ENCODE data around the gene CNFN. TPM values are rescaled to one million over a fixed set of nuclear protein-coding genes. Genes with fewer than 3 reads are reported as not detected.

CNFN gene
- total and polyA plus RNA-seq, 10 of the 15 experiments (the other 5 are each of a cell fraction or from before 2014, with no cell fraction given): 0.60 TPM; not detected in 9

- Histone ChIP-seq H3K9me3 (replicated peaks; ENCODE audit: control insufficient read depth, insufficient read depth, low read length) (no peaks in the 10 kb centered on the region), H3K4me1 (ENCODE audit: control insufficient read depth, insufficient read depth, low read length) (0 out of 2 replicates have a peak, but pooled peaks cover 3% of the 10 kb centered on the region), H3K4me2 (ENCODE audit: control insufficient read depth, insufficient read depth) (no peak overlapping the region), H3K79me2 (ENCODE audit: control insufficient read depth, insufficient read depth, low read length) (no peaks in the 10 kb centered on the region), H4K20me1 (ENCODE audit: control insufficient read depth, insufficient read depth) (no peaks in the 10 kb centered on the region), H2AFZ (ENCODE audit: control insufficient read depth, low read depth, low read length) (no peak overlapping the region), H3K9ac (ENCODE audit: control insufficient read depth, insufficient read depth, low read length) (no peak overlapping the region), H3K4me3 (no peak overlapping the region), H3K27ac (ENCODE audit: control insufficient read depth, insufficient read depth) (no peak overlapping the region), H3K36me3 (ENCODE audit: control insufficient read depth in 2 of 2, insufficient read depth in 2 of 2, low read length in 1 of 2) (no peaks in the 10 kb centered on the region), H3K27me3 (replicated peaks in 1 of 2; ENCODE audit: control insufficient read depth in 2 of 2, insufficient read depth in 2 of 2, low read length in 1 of 2) (no peaks in the 10 kb centered on the region; a peak in 2 of 4 replicates)
- no peak for FAIRE-seq
- ChIA-PET RAD21 (ENCODE audit: unreplicated experiment) (interaction anchor here (0.6 to 1.2 kb wide), 2 partner anchors 62 to 187 kb away, joined by 3 read pairs; no protein-coding TSS in a partner anchor), CTCF (interaction anchor here (4.6 kb wide), 1 partner anchor 62 kb away, joined by 12 read pairs; no protein-coding TSS in a partner anchor), SMC1A (ENCODE audit: uncharacterized antibody, unreplicated experiment) (no interaction called here), POLR2A (no interaction called here)
- 51% methylated on average over 17 of the region's 17 CpGs for WGBS (ENCODE audit: insufficient coverage, insufficient replicate concordance, low lambda C conversion rate, missing lambda C conversion rate)
- in situ Hi-C loops (cut with MboI): no loop called here
- TF ChIP-seq ATF7 (IDR thresholded peaks at IDR 0.05; ENCODE audit: low read depth) (no peak), STAT3 (IDR thresholded peaks at IDR 0.05; ENCODE audit: low read depth, low read length) (no peak), SP1 (IDR thresholded peaks at IDR 0.05; ENCODE audit: low read depth, low read length) (no peak), RUNX3 (IDR thresholded peaks at IDR 0.05; ENCODE audit: low read length) (peak; percentile 11; the same call in 1 of the 2 replicates), ETV6 (conservative IDR thresholded peaks at IDR 0.05 in 1 of 2, IDR thresholded peaks at IDR 0.05 in 1 of 2; ENCODE audit: borderline replicate concordance in 1 of 2, low read depth in 1 of 2) (no peak), TCF7 (IDR thresholded peaks at IDR 0.05; ENCODE audit: borderline replicate concordance) (peak; percentile 72)
- DNase-seq (ENCODE audit: low read depth, low spot score): no peak
- no TSS peak for BruUV-seq (replicated peaks)
- intact Hi-C loops (cut with micrococcal nuclease; ENCODE audit: unreplicated experiment): no loop called here
- peak; percentile 28; the same call in 1 of the 3 replicates for ATAC-seq
Observed at GRCh38 chr19:42378225-42379215, 11.6 kb downstream of the CNFN start.

- ATAC-seq (no peak), DNase-seq (ENCODE audit: low read depth, low spot score) (no peak), FAIRE-seq (no peak)
- H3K4me3 ChIP-seq: no peak overlapping the region
- H3K4me2 ChIP-seq (ENCODE audit: control insufficient read depth, insufficient read depth): no peak overlapping the region
- 0 out of 2 replicates have a peak, but pooled peaks cover 3% of the 10 kb centered on the region for H3K4me1 ChIP-seq (ENCODE audit: control insufficient read depth, insufficient read depth, low read length)
- SMC1A ChIA-PET (ENCODE audit: uncharacterized antibody, unreplicated experiment): no interaction called here
- in situ Hi-C loops (cut with MboI): no loop called here
- TF ChIP-seq ATF3 (IDR thresholded peaks at IDR 0.05; ENCODE audit: borderline replicate concordance, extremely low read depth, low read depth, low read length) (no peak), BRCA1 (IDR thresholded peaks at IDR 0.05; ENCODE audit: low read depth, low read length) (no peak), SKIL (IDR thresholded peaks at IDR 0.05; ENCODE audit: low read depth, poor library complexity, severe bottlenecking) (no peak), RFX5 (IDR thresholded peaks at IDR 0.05; ENCODE audit: low read depth, low read length) (no peak), IKZF2 (IDR thresholded peaks at IDR 0.05) (no peak), IRF4 (IDR thresholded peaks at IDR 0.05; ENCODE audit: low read depth, low read length) (no peak), NFYA (IDR thresholded peaks at IDR 0.05; ENCODE audit: borderline replicate concordance, low read depth, low read length) (no peak), TCF7 (IDR thresholded peaks at IDR 0.05; ENCODE audit: borderline replicate concordance) (no peak), RELA (IDR thresholded peaks at IDR 0.05; ENCODE audit: borderline replicate concordance, partially characterized antibody) (no peak), CBX5 (IDR thresholded peaks at IDR 0.05; ENCODE audit: low read depth) (no peak)
- no peak overlapping the region for H3K9ac ChIP-seq (ENCODE audit: control insufficient read depth, insufficient read depth, low read length)
- no peaks in the 10 kb centered on the region for H3K36me3 ChIP-seq (ENCODE audit: control insufficient read depth in 2 of 2, insufficient read depth in 2 of 2, low read length in 1 of 2)
- RAD21 ChIA-PET (ENCODE audit: unreplicated experiment): no interaction called here
- intact Hi-C loops (cut with micrococcal nuclease; ENCODE audit: unreplicated experiment): no loop called here
- H4K20me1 ChIP-seq (ENCODE audit: control insufficient read depth, insufficient read depth): no peaks in the 10 kb centered on the region
- H3K79me2 ChIP-seq (ENCODE audit: control insufficient read depth, insufficient read depth, low read length): no peaks in the 10 kb centered on the region
- H2AFZ ChIP-seq (ENCODE audit: control insufficient read depth, low read depth, low read length): no peak overlapping the region
- H3K27me3 ChIP-seq (replicated peaks in 1 of 2; ENCODE audit: control insufficient read depth in 2 of 2, insufficient read depth in 2 of 2, low read length in 1 of 2): no peaks in the 10 kb centered on the region; a peak in 1 of 4 replicates
- no peaks in the 10 kb centered on the region for H3K9me3 ChIP-seq (replicated peaks; ENCODE audit: control insufficient read depth, insufficient read depth, low read length)
- BruUV-seq (replicated peaks): no TSS peak
- 89% methylated on average over 17 of the region's 17 CpGs for WGBS (ENCODE audit: insufficient coverage, insufficient replicate concordance, low lambda C conversion rate, missing lambda C conversion rate)
- CTCF ChIA-PET: no interaction called here
- POLR2A ChIA-PET: no interaction called here
- H3K27ac ChIP-seq (ENCODE audit: control insufficient read depth, insufficient read depth): no peak overlapping the region
Observed at GRCh38 chr19:42376177-42376555, 13.9 kb downstream of the CNFN start.

Measured in GM12878 (cell line).